ENCODE measurements around the gene LSM11.

DNA sequence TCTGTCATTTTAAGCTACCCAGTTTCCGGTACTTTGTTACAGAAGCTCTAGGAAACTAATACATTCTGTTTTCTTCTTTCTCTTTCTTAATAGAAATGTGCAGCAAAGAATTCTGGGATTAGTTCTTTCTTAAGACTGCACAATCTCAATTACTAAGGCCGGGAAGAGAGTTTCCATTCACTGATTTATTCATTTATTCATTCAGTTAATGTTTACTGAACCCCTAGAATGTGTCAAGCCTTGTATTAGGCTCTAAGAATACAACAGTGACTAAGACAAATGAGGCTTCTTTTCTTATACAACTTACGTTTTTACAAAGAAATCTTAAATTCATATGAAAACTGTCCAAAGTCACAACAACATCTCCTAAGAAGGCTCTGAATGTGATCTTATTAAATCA is 39.8 kb upstream of the LSM11 start:
- TF ChIP-seq, protein P1, sequence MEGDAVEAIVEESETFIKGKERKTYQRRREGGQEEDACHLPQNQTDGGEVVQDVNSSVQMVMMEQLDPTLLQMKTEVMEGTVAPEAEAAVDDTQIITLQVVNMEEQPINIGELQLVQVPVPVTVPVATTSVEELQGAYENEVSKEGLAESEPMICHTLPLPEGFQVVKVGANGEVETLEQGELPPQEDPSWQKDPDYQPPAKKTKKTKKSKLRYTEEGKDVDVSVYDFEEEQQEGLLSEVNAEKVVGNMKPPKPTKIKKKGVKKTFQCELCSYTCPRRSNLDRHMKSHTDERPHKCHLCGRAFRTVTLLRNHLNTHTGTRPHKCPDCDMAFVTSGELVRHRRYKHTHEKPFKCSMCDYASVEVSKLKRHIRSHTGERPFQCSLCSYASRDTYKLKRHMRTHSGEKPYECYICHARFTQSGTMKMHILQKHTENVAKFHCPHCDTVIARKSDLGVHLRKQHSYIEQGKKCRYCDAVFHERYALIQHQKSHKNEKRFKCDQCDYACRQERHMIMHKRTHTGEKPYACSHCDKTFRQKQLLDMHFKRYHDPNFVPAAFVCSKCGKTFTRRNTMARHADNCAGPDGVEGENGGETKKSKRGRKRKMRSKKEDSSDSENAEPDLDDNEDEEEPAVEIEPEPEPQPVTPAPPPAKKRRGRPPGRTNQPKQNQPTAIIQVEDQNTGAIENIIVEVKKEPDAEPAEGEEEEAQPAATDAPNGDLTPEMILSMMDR (IDR thresholded peaks at IDR 0.05) = no peak
- no peak for TF ChIP-seq EP300 (IDR thresholded peaks at IDR 0.05; ENCODE audit: borderline replicate concordance in 1 of 2, low read depth in 1 of 2, low read length in 1 of 2)
- TF ChIP-seq, protein P2, sequence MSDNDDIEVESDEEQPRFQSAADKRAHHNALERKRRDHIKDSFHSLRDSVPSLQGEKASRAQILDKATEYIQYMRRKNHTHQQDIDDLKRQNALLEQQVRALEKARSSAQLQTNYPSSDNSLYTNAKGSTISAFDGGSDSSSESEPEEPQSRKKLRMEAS (IDR thresholded peaks at IDR 0.05; ENCODE audit: low read depth) = no peak
- TF ChIP-seq EZH2phosphoT487 (IDR thresholded peaks at IDR 0.05; ENCODE audit: borderline replicate concordance, low read depth) = no peak
- TF ChIP-seq, protein P3, sequence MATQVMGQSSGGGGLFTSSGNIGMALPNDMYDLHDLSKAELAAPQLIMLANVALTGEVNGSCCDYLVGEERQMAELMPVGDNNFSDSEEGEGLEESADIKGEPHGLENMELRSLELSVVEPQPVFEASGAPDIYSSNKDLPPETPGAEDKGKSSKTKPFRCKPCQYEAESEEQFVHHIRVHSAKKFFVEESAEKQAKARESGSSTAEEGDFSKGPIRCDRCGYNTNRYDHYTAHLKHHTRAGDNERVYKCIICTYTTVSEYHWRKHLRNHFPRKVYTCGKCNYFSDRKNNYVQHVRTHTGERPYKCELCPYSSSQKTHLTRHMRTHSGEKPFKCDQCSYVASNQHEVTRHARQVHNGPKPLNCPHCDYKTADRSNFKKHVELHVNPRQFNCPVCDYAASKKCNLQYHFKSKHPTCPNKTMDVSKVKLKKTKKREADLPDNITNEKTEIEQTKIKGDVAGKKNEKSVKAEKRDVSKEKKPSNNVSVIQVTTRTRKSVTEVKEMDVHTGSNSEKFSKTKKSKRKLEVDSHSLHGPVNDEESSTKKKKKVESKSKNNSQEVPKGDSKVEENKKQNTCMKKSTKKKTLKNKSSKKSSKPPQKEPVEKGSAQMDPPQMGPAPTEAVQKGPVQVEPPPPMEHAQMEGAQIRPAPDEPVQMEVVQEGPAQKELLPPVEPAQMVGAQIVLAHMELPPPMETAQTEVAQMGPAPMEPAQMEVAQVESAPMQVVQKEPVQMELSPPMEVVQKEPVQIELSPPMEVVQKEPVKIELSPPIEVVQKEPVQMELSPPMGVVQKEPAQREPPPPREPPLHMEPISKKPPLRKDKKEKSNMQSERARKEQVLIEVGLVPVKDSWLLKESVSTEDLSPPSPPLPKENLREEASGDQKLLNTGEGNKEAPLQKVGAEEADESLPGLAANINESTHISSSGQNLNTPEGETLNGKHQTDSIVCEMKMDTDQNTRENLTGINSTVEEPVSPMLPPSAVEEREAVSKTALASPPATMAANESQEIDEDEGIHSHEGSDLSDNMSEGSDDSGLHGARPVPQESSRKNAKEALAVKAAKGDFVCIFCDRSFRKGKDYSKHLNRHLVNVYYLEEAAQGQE (IDR thresholded peaks at IDR 0.05; ENCODE audit: low read depth, low read length) = no peak
- TF ChIP-seq, protein P4, sequence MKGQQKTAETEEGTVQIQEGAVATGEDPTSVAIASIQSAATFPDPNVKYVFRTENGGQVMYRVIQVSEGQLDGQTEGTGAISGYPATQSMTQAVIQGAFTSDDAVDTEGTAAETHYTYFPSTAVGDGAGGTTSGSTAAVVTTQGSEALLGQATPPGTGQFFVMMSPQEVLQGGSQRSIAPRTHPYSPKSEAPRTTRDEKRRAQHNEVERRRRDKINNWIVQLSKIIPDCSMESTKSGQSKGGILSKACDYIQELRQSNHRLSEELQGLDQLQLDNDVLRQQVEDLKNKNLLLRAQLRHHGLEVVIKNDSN (IDR thresholded peaks at IDR 0.05; ENCODE audit: borderline replicate concordance, low read depth) = no peak
- TF ChIP-seq FOXM1 (IDR thresholded peaks at IDR 0.05; ENCODE audit: low read depth) = no peak
- TF ChIP-seq TEAD4 (IDR thresholded peaks at IDR 0.05; ENCODE audit: borderline replicate concordance, insufficient read depth) = no peak
- no peak for TF ChIP-seq POLR2AphosphoS5 (IDR thresholded peaks at IDR 0.05; ENCODE audit: low read depth, low read length)
- no peak for TF ChIP-seq MXI1 (IDR thresholded peaks at IDR 0.05; ENCODE audit: low read depth, low read length)
